ENCODE data around the gene ZNF397. TPM values are rescaled to one million over a fixed set of nuclear protein-coding genes. Genes with fewer than 3 reads are reported as not detected.

ZNF397 gene
- total and polyA plus RNA-seq, 7 donors = 7.8 to 33.2 (median 25.5) TPM

DNA sequence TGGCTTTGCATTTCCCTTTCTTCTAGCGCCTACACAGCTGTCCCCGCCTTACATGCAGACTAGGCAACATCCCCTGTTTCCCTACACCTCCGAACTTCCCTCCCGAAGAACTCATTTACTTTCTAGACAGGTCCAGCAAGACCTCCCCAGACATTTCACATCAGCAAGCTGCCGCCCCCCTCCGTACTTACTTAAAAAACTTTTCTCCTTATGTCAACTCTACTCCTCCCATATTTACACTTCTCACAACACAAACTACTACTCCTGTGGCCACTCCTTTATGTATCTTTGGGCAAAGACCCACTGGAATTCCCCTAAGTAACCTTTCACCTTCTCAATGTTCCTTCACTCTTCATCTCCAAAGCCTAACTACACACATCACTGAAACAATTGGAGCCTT lies 20.4 kb upstream of the ZNF397 start:
- no peak for DNase-seq
- 15 to 68% methylated on average over 6 of the region's 6 CpGs for WGBS, 2 donors
- H3K27me3 ChIP-seq = no peaks in the 10 kb centered on the region
- H3K27ac ChIP-seq = no peak overlapping the region
- no peaks in the 10 kb centered on the region for H3K36me3 ChIP-seq
- intact Hi-C loops (cut with DNase I) = no loop called here
- H3K4me3 ChIP-seq = no peak overlapping the region
- no peaks in the 10 kb centered on the region for H3K4me1 ChIP-seq
- no peaks in the 10 kb centered on the region for H3K9me3 ChIP-seq
- TF ChIP-seq POLR2AphosphoS5 (IDR thresholded peaks at IDR 0.05) = no peak
- TF ChIP-seq, protein P1, sequence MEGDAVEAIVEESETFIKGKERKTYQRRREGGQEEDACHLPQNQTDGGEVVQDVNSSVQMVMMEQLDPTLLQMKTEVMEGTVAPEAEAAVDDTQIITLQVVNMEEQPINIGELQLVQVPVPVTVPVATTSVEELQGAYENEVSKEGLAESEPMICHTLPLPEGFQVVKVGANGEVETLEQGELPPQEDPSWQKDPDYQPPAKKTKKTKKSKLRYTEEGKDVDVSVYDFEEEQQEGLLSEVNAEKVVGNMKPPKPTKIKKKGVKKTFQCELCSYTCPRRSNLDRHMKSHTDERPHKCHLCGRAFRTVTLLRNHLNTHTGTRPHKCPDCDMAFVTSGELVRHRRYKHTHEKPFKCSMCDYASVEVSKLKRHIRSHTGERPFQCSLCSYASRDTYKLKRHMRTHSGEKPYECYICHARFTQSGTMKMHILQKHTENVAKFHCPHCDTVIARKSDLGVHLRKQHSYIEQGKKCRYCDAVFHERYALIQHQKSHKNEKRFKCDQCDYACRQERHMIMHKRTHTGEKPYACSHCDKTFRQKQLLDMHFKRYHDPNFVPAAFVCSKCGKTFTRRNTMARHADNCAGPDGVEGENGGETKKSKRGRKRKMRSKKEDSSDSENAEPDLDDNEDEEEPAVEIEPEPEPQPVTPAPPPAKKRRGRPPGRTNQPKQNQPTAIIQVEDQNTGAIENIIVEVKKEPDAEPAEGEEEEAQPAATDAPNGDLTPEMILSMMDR (IDR thresholded peaks at IDR 0.05) = no peak
- no peak for TF ChIP-seq EP300 (IDR thresholded peaks at IDR 0.05)
- no peak for TF ChIP-seq POLR2A (IDR thresholded peaks at IDR 0.05)

DNA sequence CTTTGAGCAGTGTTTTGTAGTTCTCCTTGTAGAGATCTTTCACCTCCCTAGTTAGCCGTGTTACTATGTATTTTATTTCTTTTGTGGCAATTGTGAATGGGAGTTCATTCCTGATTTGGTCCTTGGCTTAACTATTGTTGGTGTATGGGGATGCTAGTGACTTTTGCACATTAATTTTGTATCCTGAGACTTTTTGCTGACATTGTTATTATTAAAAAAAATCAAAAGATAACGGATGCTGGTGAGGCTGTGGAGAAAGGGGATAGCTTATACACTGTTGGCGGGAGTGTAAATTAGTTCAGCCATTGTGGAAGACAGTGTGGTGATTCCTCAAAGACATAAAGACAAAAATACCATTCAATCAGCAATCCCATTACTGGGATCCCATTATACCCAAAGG lies 17.0 kb upstream of the ZNF397 start:
- intact Hi-C loops (cut with DNase I) = no loop called here
- no peak overlapping the region for H3K4me3 ChIP-seq
- no peaks in the 10 kb centered on the region for H3K36me3 ChIP-seq
- TF ChIP-seq EP300 (IDR thresholded peaks at IDR 0.05) (no peak), POLR2A (IDR thresholded peaks at IDR 0.05) (no peak), POLR2AphosphoS5 (IDR thresholded peaks at IDR 0.05) (no peak)
- TF ChIP-seq, protein P1 (IDR thresholded peaks at IDR 0.05) = no peak
- H3K9me3 ChIP-seq = no peaks in the 10 kb centered on the region
- no peaks in the 10 kb centered on the region for H3K4me1 ChIP-seq
- H3K27ac ChIP-seq = no peak overlapping the region
- WGBS, 2 donors = 95 to 97% methylated on average over 3 of the region's 3 CpGs
- H3K27me3 ChIP-seq = no peaks in the 10 kb centered on the region
- DNase-seq = no peak

DNA sequence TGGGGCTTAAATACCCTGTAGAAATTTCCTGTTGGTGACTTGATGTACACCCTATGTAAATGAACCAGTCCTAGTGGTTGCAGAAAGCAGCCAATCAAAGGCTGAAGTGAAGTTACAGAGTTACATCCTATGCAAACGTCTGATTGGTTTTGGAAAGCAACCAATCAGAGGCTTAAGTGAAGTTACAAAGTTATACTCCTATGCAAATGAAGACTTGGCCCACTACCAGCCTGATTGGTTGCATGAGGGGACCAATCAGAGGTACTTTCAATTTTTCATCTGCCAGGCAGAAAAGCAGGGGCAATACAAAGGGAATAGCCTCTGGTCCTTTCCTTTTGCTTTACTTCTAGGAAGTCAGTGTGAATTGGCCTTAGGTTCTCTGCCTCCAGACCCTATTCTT lies 13.6 kb upstream of the ZNF397 start:
- H3K4me1 ChIP-seq = peaks cover 0 to 9% (median 2%) of the 10 kb centered on the region in 4 donors
- TF ChIP-seq, protein P1 (IDR thresholded peaks at IDR 0.05) = no peak
- TF ChIP-seq POLR2AphosphoS5 (IDR thresholded peaks at IDR 0.05) = no peak
- no peak for TF ChIP-seq POLR2A (IDR thresholded peaks at IDR 0.05)
- no peak for TF ChIP-seq EP300 (IDR thresholded peaks at IDR 0.05)
- 88 to 90% methylated on average over 1 of the region's 1 CpG for WGBS, 2 donors
- no peaks in the 10 kb centered on the region for H3K36me3 ChIP-seq
- no peak for DNase-seq
- no peaks in the 10 kb centered on the region for H3K9me3 ChIP-seq
- H3K27me3 ChIP-seq = no peaks in the 10 kb centered on the region
- no peak overlapping the region for H3K27ac ChIP-seq
- intact Hi-C loops (cut with DNase I) = no loop called here
- no peak overlapping the region for H3K4me3 ChIP-seq

DNA sequence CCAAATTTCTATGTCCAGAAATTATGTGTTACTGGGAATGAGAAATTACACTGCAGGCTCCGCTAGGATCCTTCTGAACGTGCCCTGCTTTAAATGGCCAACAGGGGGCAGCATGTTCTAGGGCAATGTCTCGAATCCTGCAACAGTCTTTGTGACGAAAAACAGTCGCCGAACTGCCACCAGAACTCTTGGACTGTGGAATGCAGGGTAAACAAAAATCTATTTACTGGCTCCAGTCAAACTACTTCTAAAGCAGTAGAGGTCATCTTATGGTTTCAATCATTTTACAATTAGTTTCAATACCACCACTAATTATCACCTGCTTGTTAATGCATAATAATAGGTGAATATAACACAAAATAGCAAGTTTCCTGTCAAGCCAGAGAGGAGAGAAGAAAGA lies 9.8 kb upstream of the ZNF397 start:
- H3K4me1 ChIP-seq = peaks cover 0 to 9% (median 2%) of the 10 kb centered on the region in 4 donors
- no peaks in the 10 kb centered on the region for H3K9me3 ChIP-seq
- H3K27ac ChIP-seq = no peak overlapping the region
- TF ChIP-seq, protein P1 (IDR thresholded peaks at IDR 0.05) = peak; percentile 61 to 95 (median 84)
- TF ChIP-seq POLR2A (IDR thresholded peaks at IDR 0.05) (no peak), EP300 (IDR thresholded peaks at IDR 0.05) (no peak), POLR2AphosphoS5 (IDR thresholded peaks at IDR 0.05) (peak; percentile 22 to 74 (median 47))
- H3K36me3 ChIP-seq = no peaks in the 10 kb centered on the region
- intact Hi-C loops (cut with DNase I) = loop anchor here (2.0 kb wide), 2 partner anchors 60 to 124 kb away; partner anchors contain the start of gene ZSCAN30
- H3K27me3 ChIP-seq = no peaks in the 10 kb centered on the region
- peak; percentile 87 for DNase-seq
- H3K4me3 ChIP-seq = peak overlapping the region in 1 of 4 donors; percentile 1
- WGBS, 2 donors = 0 to 1% methylated on average over 6 of the region's 6 CpGs
